Urinary bladder (tissue), 4 donors: Measurements from ENCODE around the gene MUS81. TPM values are rescaled to one million over a fixed set of nuclear protein-coding genes. Genes with fewer than 3 reads are reported as not detected.
"Not testable (repeated sequence)": the region's sequence is repeated elsewhere in the genome, so short reads cannot be mapped to it uniquely, and the experiment has no call there.

Experiments
- DNase-seq: peaks from one replicate; pipeline ENCODE4 v3.0.0-alpha.2; 2015; ENCODE audit errors: extremely low spot score
- H3K27ac ChIP-seq: one replicate; pipeline ENCODE4 v1.5.1; 2013; ENCODE audit warnings: low read depth, mild to moderate bottlenecking, moderate library complexity
- H3K36me3 ChIP-seq: one replicate; pipeline ENCODE4 v1.6.1; 2013; ENCODE audit warnings: mild to moderate bottlenecking, moderate library complexity; ENCODE audit not compliant: insufficient read depth
- H3K4me1 ChIP-seq: one replicate; pipeline ENCODE4 v1.6.1; 2013; ENCODE audit warnings: mild to moderate bottlenecking, moderate library complexity; ENCODE audit not compliant: insufficient read depth
- H3K4me3 ChIP-seq: one replicate; pipeline ENCODE4 v1.5.1; 2013; ENCODE audit warnings: low read depth, low read length
- WGBS: extraction: QIAGEN DNeasy Blood & Tissue Kit; methylation state at CpG from one replicate; pipeline ENCODE4 v1.1.7; 2013; 5-methylcytosine and 5-hydroxymethylcytosine counted together
- polyA plus RNA-seq: library from polyadenylated mRNA; stranded (reverse); fragments of 200-250 nt; gene quantifications from one replicate; pipeline ENCODE4 v1.2.3, GENCODE V29; 2013
- total RNA-seq: library from RNA; depleted of rRNA; stranded (reverse); fragments of >200 nt; gene quantifications from one replicate; pipeline ENCODE4 v1.2.3, GENCODE V29; 2014
- donor health status: healthy with polysubstance abuse.
- donor health status: healthy.

The MUS81 gene
- total and polyA plus RNA-seq, 2 donors = 38.2 to 65.4 TPM

DNA sequence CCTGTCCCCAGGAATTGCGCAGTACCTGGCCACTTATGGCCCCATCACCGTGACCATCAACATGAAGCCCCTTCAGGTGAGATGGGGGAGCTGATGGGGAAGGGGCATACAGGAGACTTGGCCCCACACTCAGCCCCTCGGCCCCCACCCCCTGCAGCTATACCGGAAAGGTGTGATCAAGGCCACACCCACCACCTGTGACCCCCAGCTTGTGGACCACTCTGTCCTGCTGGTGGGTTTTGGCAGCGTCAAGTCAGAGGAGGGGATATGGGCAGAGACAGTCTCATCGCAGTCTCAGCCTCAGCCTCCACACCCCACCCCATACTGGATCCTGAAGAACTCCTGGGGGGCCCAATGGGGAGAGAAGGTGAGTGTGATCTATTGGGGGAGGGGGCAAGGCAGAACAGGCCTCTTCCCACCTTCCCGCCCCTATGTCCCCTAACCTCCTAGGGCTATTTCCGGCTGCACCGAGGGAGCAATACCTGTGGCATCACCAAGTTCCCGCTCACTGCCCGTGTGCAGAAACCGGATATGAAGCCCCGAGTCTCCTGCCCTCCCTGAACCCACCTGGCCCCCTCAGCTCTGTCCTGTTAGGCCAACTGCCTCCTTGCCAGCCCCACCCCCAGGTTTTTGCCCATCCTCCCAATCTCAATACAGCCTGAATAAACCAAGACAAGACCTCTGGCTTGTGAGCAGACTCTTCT is 23.0 kb downstream of the MUS81 start:
- no peak for DNase-seq
- WGBS = 93% methylated on average over 13 of the region's 13 CpGs
- no peak overlapping the region for H3K4me3 ChIP-seq

DNA sequence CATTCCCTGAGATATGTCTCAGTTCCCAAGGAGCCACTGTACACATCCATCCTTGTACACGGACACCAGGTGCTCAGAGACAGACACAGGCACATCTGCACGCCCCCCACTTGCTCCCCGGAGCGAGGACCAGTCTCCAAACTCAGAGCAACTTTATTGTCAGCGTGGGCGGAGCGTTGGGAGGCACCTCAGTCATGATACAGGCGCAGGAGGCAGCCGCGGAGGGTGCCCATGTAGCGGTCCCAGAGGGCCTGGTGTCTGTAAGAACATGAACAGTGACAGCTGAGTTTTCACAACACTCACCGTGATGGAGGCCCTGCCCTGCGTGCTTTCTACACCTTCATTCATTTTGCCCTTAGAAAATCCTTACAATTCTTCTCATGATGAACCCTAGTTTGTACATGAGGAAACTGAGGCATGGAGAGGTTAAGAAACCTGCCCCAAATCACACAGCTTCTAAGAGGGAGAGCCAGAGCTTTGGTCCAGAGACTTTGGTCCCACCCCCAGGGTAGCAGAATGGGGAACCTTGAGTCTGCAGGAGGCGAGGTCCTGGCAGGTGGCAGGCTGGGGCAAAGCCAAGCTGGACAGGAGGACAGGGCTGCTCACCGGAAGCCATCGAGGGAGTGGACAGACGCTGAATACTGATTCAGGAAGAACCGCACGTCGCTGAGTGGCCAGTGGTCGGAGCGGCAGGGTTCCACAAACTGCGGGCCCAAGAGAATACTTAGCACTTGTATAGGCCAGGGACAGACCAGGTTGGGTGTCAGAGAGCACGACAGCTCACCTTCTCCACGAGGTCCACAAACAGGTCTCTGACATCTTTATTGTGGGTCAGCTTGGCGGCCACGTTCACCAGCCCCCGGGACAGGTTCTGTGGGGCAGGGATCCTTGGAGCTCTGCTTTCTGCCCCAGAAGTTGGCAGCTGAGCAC is 23.8 kb downstream of the MUS81 start:
- 85% methylated on average over 28 of the region's 28 CpGs for WGBS
- H3K4me1 ChIP-seq = no peaks in the 10 kb centered on the region
- H3K27ac ChIP-seq = no peak overlapping the region
- H3K4me3 ChIP-seq = no peak overlapping the region
- no peak for DNase-seq
- no peaks in the 10 kb centered on the region for H3K36me3 ChIP-seq

More for the DNA sequence above, 23.0 kb downstream of the MUS81 start:
- Histone ChIP-seq H3K36me3 (no peaks in the 10 kb centered on the region), H3K27ac (no peak overlapping the region), H3K4me1 (no peaks in the 10 kb centered on the region)

DNA sequence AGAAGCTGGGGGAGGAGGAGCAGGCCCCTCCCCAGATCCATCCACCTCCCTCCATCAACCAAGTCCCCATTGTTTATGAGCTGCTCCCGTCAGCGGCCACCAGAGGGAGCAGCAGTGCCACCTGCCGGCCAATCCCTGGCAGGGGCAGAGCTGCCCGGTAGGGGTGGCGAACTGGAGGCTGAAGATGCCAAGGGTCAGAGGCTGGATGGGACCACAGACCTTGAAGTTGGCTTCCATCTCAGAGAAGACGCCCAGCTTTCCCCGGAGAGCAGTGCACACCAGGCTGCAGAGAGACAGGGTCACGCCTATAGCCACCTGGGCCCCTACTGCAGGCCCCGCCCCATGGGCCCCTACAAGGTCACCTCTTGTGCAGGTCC is 24.5 kb downstream of the MUS81 start:
- H3K4me3 ChIP-seq = no peak overlapping the region
- DNase-seq = no peak
- H3K27ac ChIP-seq = no peak overlapping the region
- no peaks in the 10 kb centered on the region for H3K4me1 ChIP-seq
- H3K36me3 ChIP-seq = no peaks in the 10 kb centered on the region
- 26% methylated on average over 9 of the region's 9 CpGs for WGBS

DNA sequence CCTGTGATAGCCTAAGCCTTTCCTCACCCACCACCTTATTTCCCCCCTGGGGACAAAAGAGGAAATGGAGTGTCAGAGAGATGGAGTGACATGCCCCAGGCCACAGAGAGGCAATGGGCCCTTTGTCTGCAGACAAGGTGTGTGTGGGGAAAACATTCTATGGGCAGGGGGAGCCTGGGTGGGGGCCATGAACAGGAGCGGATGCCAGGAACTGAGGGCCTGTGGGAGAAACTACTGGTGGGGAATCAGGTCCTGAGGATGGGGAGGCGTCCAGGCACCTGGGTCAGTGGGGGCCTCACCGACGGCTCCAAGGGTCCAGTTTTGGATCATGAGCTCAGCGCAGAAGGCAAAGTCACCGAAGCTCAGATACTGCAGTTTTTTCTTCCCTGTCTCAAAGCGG is 25.0 kb downstream of the MUS81 start:
- Histone ChIP-seq H3K4me3 (no peak overlapping the region), H3K36me3 (no peaks in the 10 kb centered on the region), H3K4me1 (no peaks in the 10 kb centered on the region), H3K27ac (no peak overlapping the region)
- WGBS = 90% methylated on average over 7 of the region's 7 CpGs
- no peak for DNase-seq

DNA sequence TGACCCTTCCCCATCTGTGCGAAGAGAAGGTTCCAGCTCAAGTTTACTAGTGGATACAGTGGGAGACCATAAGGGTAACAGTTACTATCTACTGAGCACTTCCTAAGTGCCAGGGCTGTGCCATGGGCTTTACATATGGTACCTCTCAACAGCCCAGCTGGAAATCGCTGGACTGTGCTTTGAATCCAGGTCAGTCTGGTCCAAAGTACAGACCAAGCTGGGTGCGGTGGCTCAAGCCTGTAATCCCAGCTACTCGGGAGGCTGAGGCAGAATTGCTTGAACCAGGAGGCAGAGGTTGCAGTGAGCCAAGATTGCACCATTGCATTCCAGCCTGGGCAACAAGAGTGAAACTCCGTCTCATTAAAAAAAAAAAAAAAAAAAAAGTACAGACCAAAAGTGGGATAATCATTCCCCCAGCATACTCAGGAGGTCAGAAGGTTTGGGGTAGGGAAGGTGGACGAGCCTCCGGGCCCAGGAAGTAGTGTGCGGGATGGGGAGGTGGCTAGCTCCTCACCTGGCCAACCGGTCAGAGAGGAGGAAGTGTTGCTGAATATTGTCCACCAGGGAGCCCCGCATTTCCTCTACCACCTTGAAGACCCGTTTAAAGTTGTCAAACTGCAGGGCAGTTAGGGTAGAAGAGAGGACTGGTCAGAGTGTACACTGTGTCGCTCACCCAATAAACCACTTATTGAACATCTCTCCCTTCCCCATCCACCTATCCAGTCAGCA is 25.7 kb downstream of the MUS81 start:
- no peaks in the 10 kb centered on the region for H3K4me1 ChIP-seq
- no peaks in the 10 kb centered on the region for H3K36me3 ChIP-seq
- no peak overlapping the region for H3K4me3 ChIP-seq
- DNase-seq = no peak
- 91% methylated on average over 12 of the region's 12 CpGs for WGBS
- no peak overlapping the region for H3K27ac ChIP-seq

DNA sequence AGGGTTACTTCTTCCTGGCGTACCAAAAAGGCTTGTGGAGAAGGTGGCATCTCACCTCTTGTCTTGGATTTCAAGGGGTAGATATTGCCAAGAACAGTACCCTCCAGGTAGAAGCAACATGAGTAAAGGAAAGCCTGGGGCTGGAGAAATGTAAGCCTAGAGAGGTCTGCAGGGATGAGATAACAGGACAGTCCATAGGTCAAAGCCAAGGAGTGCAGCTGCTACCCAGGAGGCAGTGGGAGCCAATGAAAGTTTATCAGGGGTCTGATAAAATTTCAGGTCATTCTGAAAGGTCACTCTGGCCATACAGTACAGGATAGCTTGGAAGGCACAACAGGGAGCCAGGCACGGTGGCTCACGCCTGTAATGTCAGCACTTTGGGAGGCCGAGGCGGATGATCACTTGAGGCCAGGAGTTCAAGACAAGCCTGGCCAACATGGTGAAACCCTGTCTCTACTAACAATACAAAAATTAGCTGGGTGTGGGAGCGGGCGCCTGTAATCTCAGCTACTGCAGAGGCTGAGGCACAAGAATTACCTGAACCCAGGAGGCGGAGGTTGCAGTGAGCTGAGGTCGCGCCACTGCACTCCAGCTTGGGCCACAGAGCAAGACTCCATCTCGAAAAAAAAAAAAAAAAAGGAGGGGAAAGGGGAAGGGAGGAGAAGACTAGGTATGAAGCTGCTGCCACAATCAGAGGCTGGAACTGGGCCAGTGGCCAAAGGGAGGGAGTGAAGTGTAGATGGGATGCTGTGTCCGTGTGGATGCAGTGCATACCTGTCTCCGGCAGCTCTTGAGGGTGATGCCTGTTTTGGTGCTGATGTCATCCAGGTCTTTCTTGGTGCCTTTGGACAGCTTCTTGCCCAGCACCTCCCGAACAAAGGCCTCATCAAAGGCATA is 26.8 kb downstream of the MUS81 start:
- H3K4me3 ChIP-seq = no peak overlapping the region
- no peaks in the 10 kb centered on the region for H3K4me1 ChIP-seq
- H3K36me3 ChIP-seq = no peaks in the 10 kb centered on the region
- no peak overlapping the region for H3K27ac ChIP-seq
- 78% methylated on average over 14 of the region's 14 CpGs for WGBS
- no peak for DNase-seq

DNA sequence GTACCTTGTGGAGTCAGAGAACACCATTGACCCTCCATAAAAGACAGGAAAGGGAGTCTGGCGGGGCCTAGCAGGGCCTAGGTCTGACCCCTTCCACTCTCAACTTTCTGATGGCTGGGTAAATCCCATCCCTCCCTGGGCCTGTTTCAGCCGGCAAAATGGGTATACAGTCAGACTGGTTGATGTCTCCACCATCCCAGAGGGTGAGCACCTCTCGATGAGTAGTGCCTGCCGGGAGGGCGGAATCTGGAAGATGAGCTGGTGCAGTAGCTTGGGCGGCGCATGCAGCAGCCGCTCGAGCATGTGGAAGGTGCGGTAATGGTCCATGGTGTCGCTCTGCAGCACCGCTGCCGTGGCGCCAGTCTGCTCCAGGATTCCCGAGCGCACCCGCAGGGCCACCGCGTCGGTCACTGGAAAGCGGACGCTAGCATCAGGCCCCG is 27.5 kb downstream of the MUS81 start:
- WGBS = 3% methylated on average over 23 of the region's 23 CpGs
- peak overlapping the region; percentile 83 for H3K27ac ChIP-seq
- no peak for DNase-seq
- H3K36me3 ChIP-seq = no peaks in the 10 kb centered on the region
- H3K4me1 ChIP-seq = no peaks in the 10 kb centered on the region
- peak overlapping the region; percentile 51 for H3K4me3 ChIP-seq

DNA sequence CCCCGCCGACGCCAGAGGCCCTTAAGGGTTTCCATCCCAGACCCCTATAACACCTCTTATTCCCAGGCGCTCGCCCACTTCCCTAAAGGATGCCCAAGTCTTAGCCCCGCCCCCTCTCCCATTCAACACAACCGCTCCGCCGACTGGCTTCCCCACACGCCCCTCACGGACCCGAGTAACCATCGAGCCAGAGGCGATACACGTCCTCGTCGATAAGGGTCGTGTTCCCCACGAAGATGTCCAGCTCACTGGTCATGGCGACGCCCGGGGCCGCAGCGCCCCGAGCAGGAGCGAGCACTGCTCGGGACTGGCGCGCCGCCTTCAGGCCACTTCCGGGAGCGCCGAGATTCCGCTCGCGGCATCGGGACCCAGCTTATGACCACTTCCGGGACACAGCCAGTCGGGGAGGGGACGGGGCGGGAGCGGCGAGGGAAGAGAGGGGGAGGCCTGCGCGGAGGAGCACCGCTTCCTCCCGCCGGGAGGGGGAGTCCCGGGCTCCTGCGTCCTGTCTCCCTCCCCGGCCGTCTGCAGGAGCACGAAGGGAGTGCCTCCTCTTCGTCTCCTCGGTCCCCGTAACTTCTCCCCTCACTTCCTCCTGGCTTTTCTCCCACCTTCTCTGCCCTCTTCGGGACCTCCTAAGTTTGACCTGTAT is 28.1 kb downstream of the MUS81 start, which contains the start of gene FIBP:
FIBP (minus strand) TSS at position 309 of the 652 bp plus-strand sequence; CDS start at position 256, 53 bp downstream.
- H3K27ac ChIP-seq = peak within 1 kb of the TSS; percentile 91
- H3K4me1 ChIP-seq = no peaks in the 10 kb centered on the region
- peak within 1 kb of the TSS; percentile 51 for H3K4me3 ChIP-seq
- H3K36me3 ChIP-seq = no peaks in the 10 kb centered on the region
- WGBS = under 1% methylated on average over 57 of the region's 57 CpGs
- DNase-seq = peak; percentile 91

DNA sequence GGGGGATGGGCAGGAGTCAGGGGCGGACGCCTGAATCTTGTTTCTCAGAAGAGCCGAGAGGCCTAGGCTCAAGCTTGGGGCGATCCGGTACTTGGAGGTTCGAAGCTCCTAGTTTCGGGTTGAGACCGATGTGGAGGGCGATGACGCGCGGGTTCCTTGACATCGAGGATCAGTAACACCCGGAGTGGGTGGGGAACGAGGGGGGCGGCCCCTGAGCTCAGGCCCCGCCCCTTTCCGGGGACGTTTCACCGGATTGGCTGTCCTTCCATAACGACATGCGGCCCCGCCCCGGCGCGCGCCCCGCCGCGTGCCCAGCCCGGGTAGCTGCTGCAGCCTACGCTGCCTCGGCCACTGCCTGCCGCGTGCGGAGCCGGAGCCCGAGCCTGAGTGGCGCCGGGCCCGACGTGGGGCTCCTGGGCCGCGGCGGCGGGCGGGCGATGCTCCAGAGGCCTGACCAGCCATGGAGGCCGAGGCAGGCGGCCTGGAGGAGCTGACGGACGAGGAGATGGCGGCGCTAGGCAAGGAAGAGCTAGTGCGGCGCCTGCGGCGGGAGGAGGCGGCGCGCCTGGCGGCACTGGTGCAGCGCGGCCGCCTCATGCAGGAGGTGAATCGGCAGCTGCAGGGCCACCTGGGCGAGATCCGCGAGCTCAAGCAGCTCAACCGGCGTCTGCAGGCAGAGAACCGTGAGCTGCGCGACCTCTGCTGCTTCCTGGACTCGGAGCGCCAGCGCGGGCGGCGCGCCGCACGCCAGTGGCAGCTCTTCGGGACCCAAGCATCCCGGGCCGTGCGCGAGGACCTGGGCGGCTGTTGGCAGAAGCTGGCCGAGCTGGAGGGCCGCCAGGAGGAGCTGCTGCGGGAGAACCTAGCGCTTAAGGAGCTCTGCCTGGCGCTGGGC is 30.3 kb downstream of the MUS81 start, which contains the start of gene CCDC85B:
CCDC85B (plus strand) TSS at position 350 of the 895 bp plus-strand sequence; CDS start at position 461, 111 bp downstream.
- DNase-seq = peak; percentile 91
- H3K36me3 ChIP-seq = no peaks in the 10 kb centered on the region
- WGBS = under 1% methylated on average over 94 of the region's 94 CpGs
- peak within 1 kb of the TSS; percentile 61 for H3K4me3 ChIP-seq
- no peaks in the 10 kb centered on the region for H3K4me1 ChIP-seq
- peak within 1 kb of the TSS; percentile 90 for H3K27ac ChIP-seq

DNA sequence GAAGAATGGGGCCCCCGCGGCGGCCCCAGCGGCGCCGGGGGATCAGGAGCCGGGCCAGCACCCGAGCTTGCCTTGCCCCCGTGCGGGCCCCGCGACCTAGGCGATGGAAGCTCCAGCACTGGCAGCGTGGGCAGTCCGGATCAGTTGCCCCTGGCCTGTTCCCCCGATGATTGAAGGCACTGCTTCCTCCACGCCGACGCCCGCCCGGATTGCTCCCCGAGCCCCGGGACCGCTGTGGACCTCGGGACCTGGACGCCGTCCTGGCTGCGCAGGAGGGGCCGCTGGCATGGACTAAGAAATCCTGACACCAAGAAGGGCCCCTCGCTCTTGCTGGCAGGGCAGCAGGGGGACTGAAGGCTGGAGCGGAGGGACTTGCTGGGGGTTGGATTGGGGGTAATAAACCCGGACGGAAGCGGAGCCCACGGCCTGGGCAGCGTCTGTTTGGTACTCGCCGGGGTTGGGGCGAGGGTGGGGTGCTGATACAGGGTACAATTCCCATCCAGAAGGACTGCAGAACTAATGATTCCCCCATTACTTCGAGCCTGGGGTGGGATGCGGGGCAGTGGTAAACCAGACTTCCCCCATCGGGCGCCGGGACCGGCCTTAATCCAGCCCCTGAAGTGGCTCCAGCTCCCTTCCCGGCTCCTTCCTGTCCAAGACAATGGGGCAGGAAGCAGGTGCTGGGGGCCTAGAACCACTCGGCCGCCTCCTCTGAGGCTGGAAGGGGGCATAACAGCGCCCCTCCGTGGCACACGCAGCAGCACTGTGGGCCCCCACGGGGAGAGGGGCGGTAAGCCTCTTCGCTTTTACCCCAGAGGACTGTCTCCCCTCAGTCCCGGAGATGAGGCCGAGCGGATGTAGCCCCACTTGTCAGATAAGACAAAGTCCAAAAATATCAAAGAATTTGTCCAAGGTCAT is 31.2 kb downstream of the MUS81 start:
- 3% methylated on average over 57 of the region's 57 CpGs for WGBS
- no peak for DNase-seq

DNA sequence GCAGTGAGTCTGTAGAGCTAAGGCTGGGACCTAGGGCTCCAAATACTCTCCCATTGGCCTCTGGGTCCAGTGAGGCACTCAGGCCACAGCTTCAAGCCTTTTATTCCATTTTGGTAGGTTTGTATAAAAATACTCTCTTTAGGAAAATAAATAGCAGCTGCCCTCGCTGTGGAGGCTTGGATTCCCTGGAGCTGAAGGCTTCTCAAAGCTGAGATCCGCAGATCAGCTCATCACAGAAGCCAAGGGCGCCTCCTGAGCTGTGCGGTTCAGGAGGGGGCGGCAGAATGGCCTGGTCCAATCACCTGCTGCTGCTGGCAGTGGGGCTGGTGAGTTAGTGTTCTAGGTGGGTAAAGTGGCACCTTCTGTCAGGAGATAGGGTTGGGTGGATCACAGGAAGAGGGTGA is 31.9 kb downstream of the MUS81 start:
- DNase-seq, H3K4me1 ChIP-seq, H3K27ac ChIP-seq, H3K36me3 ChIP-seq: not testable (repeated sequence)
- WGBS = 61% methylated on average over 5 of the region's 5 CpGs
- peak overlapping the region; percentile 61 for H3K4me3 ChIP-seq

More for the DNA sequence above, 31.2 kb downstream of the MUS81 start:
- Histone ChIP-seq H3K27ac (peak overlapping the region; percentile 90), H3K4me1 (no peaks in the 10 kb centered on the region), H3K36me3 (no peaks in the 10 kb centered on the region), H3K4me3 (peak overlapping the region; percentile 61)
